Measurements from ENCODE around the gene ATOSA.

ATOSA gene

DNA sequence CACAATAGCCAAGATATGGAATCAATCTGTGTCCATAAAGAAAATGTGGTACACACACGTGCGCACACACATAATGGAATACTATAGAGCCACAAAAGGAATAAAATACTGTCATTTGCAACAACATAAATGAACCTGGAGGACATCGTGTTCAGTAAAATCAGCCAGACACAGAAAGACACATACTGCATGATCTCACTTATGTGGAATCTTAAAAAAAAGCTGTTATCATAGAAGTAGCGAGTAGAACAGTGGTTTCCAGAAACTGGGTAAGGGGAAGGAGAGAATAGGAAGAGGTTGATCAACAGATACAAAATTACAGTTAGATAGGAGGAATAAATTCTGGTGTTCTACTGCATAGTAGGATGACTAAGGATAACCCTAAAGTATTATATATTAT, 11.1 kb downstream of the ATOSA start:
- WGBS: 93% methylated on average over 4 of the region's 4 CpGs
- Histone ChIP-seq H3K27me3 (ENCODE audit: insufficient read depth, low read length) (no peaks in the 10 kb centered on the region), H3K4me1 (ENCODE audit: insufficient read depth, low read length) (0 out of 2 replicates have a peak, but pooled peaks cover 4% of the 10 kb centered on the region), H3K27ac (ENCODE audit: low read depth, low read length) (no peak overlapping the region), H3K9me3 (ENCODE audit: insufficient read depth, low read depth, low read length) (no peaks in the 10 kb centered on the region), H3K36me3 (ENCODE audit: insufficient read depth, low read length) (no peaks in the 10 kb centered on the region), H3K9ac (ENCODE audit: low read depth, low read length) (no peak overlapping the region), H3K4me3 (ENCODE audit: low read length) (no peak overlapping the region)

DNA sequence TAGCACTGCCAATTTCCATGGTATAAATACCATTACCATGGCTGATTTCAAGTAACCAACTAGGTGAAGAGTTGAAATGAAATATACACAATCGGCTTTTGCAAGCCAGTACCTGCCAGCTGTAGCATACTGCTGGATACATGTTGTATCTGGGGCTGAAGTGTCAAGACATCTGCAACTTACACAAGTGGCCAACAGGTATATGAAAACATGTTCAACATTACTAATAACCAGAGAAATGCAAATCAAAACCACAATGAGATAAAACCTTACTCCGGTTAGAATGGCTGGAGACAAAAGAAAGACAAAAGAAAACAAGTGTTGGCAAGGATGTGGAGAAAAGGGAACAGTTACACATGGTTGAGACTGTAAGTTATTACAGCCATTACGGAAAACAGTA, 11.6 kb downstream of the ATOSA start:
- no peak overlapping the region for H3K27ac ChIP-seq (ENCODE audit: low read depth, low read length)

DNA sequence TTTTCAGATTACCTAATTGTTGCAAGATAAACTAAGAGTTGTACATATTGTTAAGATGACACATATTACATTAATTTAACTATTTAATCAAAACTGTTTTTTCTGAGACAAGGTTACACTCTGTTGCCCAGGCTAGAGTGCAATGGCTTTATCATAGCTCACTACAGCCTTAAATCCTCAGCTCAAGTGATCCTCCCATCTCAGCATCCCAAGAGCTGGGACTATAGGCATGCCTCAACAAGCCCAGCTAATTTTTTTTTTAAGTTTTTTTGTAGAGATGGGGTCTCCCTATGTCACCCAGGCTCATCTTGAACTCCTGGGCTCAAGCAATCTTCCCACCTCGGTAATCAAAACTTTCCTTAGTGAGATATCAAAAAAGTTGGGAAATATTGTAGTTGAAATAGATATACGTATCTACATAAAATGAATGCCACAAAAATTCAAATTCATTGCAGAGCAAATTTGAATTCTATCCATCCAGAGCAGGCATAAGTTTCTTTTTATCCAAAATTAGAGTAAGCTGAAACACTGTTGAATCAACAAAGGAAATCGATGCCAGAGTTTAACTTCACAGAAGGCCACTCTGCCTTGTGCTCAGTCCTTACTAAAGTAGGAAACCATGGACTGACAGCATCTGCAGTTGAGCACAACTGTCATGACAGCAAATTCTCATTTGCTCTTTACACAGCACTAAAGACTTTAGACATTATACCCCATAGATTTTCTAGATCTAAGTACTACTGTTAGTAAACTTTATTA, 15.5 kb downstream of the ATOSA start:
- H3K9me3 ChIP-seq (ENCODE audit: insufficient read depth, low read depth, low read length): no peaks in the 10 kb centered on the region
- 0 out of 2 replicates have a peak, but pooled peaks cover 5% of the 10 kb centered on the region for H3K4me1 ChIP-seq (ENCODE audit: insufficient read depth, low read length)
- no peak overlapping the region for H3K9ac ChIP-seq (ENCODE audit: low read depth, low read length)
- H3K27me3 ChIP-seq (ENCODE audit: insufficient read depth, low read length): no peaks in the 10 kb centered on the region
- 93% methylated on average over 2 of the region's 3 CpGs for WGBS
- no peaks in the 10 kb centered on the region for H3K36me3 ChIP-seq (ENCODE audit: insufficient read depth, low read length)
- H3K27ac ChIP-seq (ENCODE audit: low read depth, low read length): no peak overlapping the region
- H3K4me3 ChIP-seq (ENCODE audit: low read length): no peak overlapping the region

More for the DNA sequence above, 11.6 kb downstream of the ATOSA start:
- Histone ChIP-seq H3K4me1 (ENCODE audit: insufficient read depth, low read length) (0 out of 2 replicates have a peak, but pooled peaks cover 5% of the 10 kb centered on the region), H3K4me3 (ENCODE audit: low read length) (no peak overlapping the region), H3K36me3 (ENCODE audit: insufficient read depth, low read length) (no peaks in the 10 kb centered on the region), H3K9ac (ENCODE audit: low read depth, low read length) (no peak overlapping the region), H3K9me3 (ENCODE audit: insufficient read depth, low read depth, low read length) (no peaks in the 10 kb centered on the region), H3K27me3 (ENCODE audit: insufficient read depth, low read length) (no peaks in the 10 kb centered on the region)
- WGBS: 97% methylated on average over 3 of the region's 3 CpGs

DNA sequence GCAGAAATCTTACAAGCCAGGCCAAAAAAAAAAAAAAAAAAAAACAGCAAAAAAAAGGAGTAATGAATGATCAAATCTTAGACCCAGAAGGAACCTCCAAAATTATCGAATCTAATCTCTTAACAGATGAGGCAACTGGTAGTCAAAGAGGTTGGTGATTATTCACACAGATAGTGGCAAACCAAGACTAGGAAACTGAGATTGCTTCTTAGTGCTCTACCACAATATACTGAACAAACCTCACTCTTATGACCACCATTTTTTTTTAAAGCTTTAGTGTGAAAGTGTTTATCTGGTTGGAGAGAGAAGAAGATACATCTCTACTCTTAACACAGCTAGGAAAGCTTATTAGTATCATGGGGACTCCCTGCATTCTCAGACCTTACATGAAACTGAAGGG, 17.3 kb downstream of the ATOSA start:
- no peaks in the 10 kb centered on the region for H3K27me3 ChIP-seq (ENCODE audit: insufficient read depth, low read length)
- H3K27ac ChIP-seq (ENCODE audit: low read depth, low read length): no peak overlapping the region
- H3K4me1 ChIP-seq (ENCODE audit: insufficient read depth, low read length): 0 out of 2 replicates have a peak, but pooled peaks cover 5% of the 10 kb centered on the region
- no peak overlapping the region for H3K4me3 ChIP-seq (ENCODE audit: low read length)
- no peaks in the 10 kb centered on the region for H3K36me3 ChIP-seq (ENCODE audit: insufficient read depth, low read length)
- 100% methylated on average over 1 of the region's 1 CpG for WGBS
- H3K9me3 ChIP-seq (ENCODE audit: insufficient read depth, low read depth, low read length): no peaks in the 10 kb centered on the region
- H3K9ac ChIP-seq (ENCODE audit: low read depth, low read length): no peak overlapping the region

DNA sequence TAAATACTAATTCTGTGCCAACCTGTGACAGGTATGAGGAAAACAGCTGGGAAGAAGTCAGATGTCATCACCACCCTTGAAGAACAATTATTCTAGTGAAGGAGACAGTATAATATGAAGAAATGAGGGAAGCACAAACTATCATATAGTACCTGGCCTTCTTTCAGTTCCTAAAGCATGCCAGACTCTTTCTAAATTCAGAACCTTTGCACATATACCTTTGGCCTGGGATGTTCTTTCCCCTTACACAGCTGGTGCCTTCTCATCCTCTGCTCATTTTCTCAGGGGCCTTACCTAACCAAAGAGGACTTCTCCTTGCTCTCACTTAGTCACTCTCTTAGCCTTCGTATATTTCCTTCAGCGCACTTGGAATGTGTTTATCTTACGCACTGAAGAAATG, 19.0 kb downstream of the ATOSA start:
- H3K4me1 ChIP-seq (ENCODE audit: insufficient read depth, low read length): 0 out of 2 replicates have a peak, but pooled peaks cover 5% of the 10 kb centered on the region
- no peak overlapping the region for H3K27ac ChIP-seq (ENCODE audit: low read depth, low read length)
- H3K9ac ChIP-seq (ENCODE audit: low read depth, low read length): no peak overlapping the region
- H3K4me3 ChIP-seq (ENCODE audit: low read length): no peak overlapping the region
- no peaks in the 10 kb centered on the region for H3K27me3 ChIP-seq (ENCODE audit: insufficient read depth, low read length)
- H3K9me3 ChIP-seq (ENCODE audit: insufficient read depth, low read depth, low read length): no peaks in the 10 kb centered on the region
- H3K36me3 ChIP-seq (ENCODE audit: insufficient read depth, low read length): no peaks in the 10 kb centered on the region
- WGBS: 90% methylated on average over 1 of the region's 3 CpGs

DNA sequence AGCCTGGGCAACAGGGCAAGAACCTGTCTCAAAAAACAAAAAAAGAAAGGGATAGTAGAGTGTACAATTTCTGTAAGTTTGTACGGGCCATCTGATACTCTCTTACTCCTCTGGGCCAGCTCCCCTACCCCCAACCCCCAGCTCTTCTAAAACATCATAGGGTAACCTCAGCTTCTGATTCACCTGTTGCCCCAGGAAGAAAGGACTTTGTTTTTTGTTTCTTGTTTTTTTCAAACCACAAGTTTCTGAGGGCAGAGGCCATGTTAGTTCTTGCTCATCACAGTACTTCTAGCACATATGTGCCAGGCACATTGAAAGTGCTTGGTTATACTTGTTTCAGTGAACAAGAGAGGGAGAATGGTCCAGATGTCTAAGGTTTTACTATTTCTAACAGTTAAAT, 20.2 kb downstream of the ATOSA start:
- WGBS: 100% methylated on average over 1 of the region's 1 CpG
- Histone ChIP-seq H3K9me3 (ENCODE audit: insufficient read depth, low read depth, low read length) (no peaks in the 10 kb centered on the region), H3K9ac (ENCODE audit: low read depth, low read length) (no peak overlapping the region), H3K27me3 (ENCODE audit: insufficient read depth, low read length) (no peaks in the 10 kb centered on the region), H3K4me3 (ENCODE audit: low read length) (no peak overlapping the region), H3K4me1 (ENCODE audit: insufficient read depth, low read length) (0 out of 2 replicates have a peak, but pooled peaks cover 5% of the 10 kb centered on the region), H3K27ac (ENCODE audit: low read depth, low read length) (no peak overlapping the region), H3K36me3 (ENCODE audit: insufficient read depth, low read length) (no peaks in the 10 kb centered on the region)

DNA sequence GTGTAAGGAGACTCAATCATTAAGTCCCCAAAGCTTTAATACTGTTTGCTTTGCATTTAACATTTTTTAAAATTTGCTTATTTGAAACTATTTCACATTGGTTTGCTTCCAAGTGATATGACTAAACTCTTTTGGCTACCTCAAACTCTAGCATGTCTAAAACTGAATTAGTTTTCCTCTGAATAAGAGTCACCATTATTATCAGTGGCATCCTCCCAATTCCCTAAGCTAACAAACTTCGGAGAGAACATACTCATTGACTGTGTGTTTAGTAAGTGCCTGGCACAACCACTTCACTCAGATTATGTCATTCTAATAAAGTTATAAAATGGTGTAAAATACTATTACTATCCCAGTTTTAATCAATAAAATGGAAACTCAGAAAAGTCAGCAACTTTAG, 21.9 kb downstream of the ATOSA start:
- H3K9ac ChIP-seq (ENCODE audit: low read depth, low read length): no peak overlapping the region
- no peaks in the 10 kb centered on the region for H3K9me3 ChIP-seq (ENCODE audit: insufficient read depth, low read depth, low read length)
- H3K4me3 ChIP-seq (ENCODE audit: low read length): no peak overlapping the region
- H3K27me3 ChIP-seq (ENCODE audit: insufficient read depth, low read length): no peaks in the 10 kb centered on the region
- H3K36me3 ChIP-seq (ENCODE audit: insufficient read depth, low read length): no peaks in the 10 kb centered on the region
- 60% methylated on average over 1 of the region's 1 CpG for WGBS
- no peak overlapping the region for H3K27ac ChIP-seq (ENCODE audit: low read depth, low read length)
- peaks cover 15% of the 10 kb centered on the region; the same call in 1 of the 2 replicates for H3K4me1 ChIP-seq (ENCODE audit: insufficient read depth, low read length)

DNA sequence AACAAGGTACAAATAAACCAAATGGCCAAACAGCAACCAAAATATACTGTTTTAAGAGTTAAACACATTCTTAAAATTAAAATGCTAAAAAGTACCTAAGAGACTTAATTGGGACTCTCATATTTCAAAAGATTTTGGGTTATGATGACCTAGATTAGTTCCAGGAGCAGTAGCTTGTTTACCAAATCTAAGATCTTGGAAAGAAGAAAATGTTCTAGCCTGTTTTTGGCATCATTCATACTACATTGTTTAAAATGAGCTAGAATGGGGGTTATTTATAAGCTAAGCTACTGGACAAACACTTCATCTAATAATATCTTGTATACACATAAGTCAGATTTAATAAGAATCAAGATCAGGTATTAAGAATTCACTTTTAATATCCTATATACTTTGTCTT, 22.8 kb downstream of the ATOSA start:
- no peaks in the 10 kb centered on the region for H3K9me3 ChIP-seq (ENCODE audit: insufficient read depth, low read depth, low read length)
- H3K27me3 ChIP-seq (ENCODE audit: insufficient read depth, low read length): no peaks in the 10 kb centered on the region
- H3K36me3 ChIP-seq (ENCODE audit: insufficient read depth, low read length): no peaks in the 10 kb centered on the region
- H3K4me1 ChIP-seq (ENCODE audit: insufficient read depth, low read length): peaks cover 24% of the 10 kb centered on the region
- H3K27ac ChIP-seq (ENCODE audit: low read depth, low read length): no peak overlapping the region
- H3K9ac ChIP-seq (ENCODE audit: low read depth, low read length): no peak overlapping the region
- no peak overlapping the region for H3K4me3 ChIP-seq (ENCODE audit: low read length)

DNA sequence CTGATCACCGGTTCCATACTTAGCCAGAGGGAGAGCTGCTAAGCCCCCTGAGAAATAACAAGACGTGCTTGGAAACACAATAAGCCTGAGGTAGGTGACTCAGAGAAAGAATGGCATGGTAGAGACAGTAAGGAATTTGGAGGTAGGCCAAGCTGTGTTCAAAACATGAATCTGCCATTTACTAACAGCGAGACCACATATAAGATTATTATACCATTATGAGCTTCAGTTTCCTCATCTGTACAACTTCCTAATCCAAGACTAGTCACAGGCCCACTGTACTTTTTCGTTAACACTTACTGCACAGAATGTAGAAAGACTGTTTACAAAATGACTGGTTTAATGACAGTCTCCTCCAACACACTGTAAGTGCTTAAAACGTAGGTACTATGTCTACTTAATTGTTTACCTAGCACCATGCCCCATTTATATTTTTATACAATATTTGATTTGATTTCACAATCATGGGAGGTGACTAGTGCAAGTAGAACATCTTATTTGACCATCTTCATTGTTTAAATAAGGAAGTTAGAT, 25.7 kb downstream of the ATOSA start:
- WGBS: 82% methylated on average over 5 of the region's 5 CpGs
- Histone ChIP-seq H3K36me3 (ENCODE audit: insufficient read depth, low read length) (no peaks in the 10 kb centered on the region), H3K4me1 (ENCODE audit: insufficient read depth, low read length) (peaks cover 26% of the 10 kb centered on the region), H3K4me3 (ENCODE audit: low read length) (no peak overlapping the region), H3K9ac (ENCODE audit: low read depth, low read length) (peak overlapping the region; percentile 28; the same call in 1 of the 2 replicates), H3K27ac (ENCODE audit: low read depth, low read length) (peak overlapping the region; percentile 24; the same call in 1 of the 2 replicates), H3K9me3 (ENCODE audit: insufficient read depth, low read depth, low read length) (no peaks in the 10 kb centered on the region), H3K27me3 (ENCODE audit: insufficient read depth, low read length) (no peaks in the 10 kb centered on the region)

DNA sequence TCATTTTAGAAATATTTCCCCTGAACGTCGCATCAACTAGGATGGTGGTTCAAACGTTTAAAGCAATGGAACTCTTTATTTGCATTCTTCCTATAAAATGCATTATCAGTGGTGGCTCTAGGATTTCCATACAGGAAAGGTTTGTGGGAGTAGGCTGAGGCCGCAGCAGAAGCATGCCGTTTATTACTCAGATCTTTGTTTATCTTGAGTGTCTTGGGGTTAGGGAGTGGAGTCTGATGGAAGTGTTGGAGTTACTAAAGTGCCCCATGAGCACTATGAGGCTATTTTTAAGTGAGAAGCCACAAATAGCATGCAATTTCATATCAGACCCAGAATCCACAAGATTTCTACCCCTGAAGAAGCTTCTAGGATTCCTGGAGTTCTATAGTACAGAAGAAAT, 26.2 kb downstream of the ATOSA start:
- peak overlapping the region; percentile 24; the same call in 1 of the 2 replicates for H3K27ac ChIP-seq (ENCODE audit: low read depth, low read length)
- no peaks in the 10 kb centered on the region for H3K36me3 ChIP-seq (ENCODE audit: insufficient read depth, low read length)
- H3K9me3 ChIP-seq (ENCODE audit: insufficient read depth, low read depth, low read length): no peaks in the 10 kb centered on the region

DNA sequence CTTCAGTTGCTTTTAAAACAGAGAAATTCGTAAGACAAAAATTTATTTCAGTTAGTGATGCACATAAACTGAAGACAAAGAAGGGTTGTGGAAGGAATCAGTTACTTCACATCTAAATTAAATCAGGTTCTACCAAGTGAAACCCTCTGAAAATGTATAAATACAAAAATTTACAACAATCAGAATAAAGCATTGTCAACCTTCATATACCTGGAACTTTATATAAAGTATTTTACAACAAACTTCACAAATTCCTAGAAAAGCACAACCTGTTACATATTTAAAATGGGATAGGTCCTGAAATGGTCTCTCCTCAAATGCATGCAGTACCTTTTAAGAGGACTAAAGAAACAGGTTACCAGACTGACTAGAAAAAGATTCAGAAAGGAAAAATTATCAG, 26.9 kb downstream of the ATOSA start:
- Histone ChIP-seq H3K9me3 (ENCODE audit: insufficient read depth, low read depth, low read length) (no peaks in the 10 kb centered on the region), H3K27me3 (ENCODE audit: insufficient read depth, low read length) (no peaks in the 10 kb centered on the region), H3K27ac (ENCODE audit: low read depth, low read length) (no peak overlapping the region), H3K9ac (ENCODE audit: low read depth, low read length) (peak overlapping the region; percentile 20; the same call in 1 of the 2 replicates), H3K4me1 (ENCODE audit: insufficient read depth, low read length) (peaks cover 26% of the 10 kb centered on the region), H3K4me3 (ENCODE audit: low read length) (no peak overlapping the region), H3K36me3 (ENCODE audit: insufficient read depth, low read length) (no peaks in the 10 kb centered on the region)
- WGBS: 92% methylated on average over 1 of the region's 1 CpG

More for the DNA sequence above, 26.2 kb downstream of the ATOSA start:
- no peak overlapping the region for H3K4me3 ChIP-seq (ENCODE audit: low read length)
- H3K4me1 ChIP-seq (ENCODE audit: insufficient read depth, low read length): peaks cover 26% of the 10 kb centered on the region
- H3K27me3 ChIP-seq (ENCODE audit: insufficient read depth, low read length): no peaks in the 10 kb centered on the region
- no peak overlapping the region for H3K9ac ChIP-seq (ENCODE audit: low read depth, low read length)
- 86% methylated on average over 2 of the region's 5 CpGs for WGBS
